Fibroblast of upper back skin (primary cell): ENCODE measurements around the gene KCNQ1OT1.

Source experiments
- DNase-seq: peaks from one replicate; pipeline ENCODE4 v3.0.0-alpha.2; 2013

KCNQ1OT1 gene

DNA sequence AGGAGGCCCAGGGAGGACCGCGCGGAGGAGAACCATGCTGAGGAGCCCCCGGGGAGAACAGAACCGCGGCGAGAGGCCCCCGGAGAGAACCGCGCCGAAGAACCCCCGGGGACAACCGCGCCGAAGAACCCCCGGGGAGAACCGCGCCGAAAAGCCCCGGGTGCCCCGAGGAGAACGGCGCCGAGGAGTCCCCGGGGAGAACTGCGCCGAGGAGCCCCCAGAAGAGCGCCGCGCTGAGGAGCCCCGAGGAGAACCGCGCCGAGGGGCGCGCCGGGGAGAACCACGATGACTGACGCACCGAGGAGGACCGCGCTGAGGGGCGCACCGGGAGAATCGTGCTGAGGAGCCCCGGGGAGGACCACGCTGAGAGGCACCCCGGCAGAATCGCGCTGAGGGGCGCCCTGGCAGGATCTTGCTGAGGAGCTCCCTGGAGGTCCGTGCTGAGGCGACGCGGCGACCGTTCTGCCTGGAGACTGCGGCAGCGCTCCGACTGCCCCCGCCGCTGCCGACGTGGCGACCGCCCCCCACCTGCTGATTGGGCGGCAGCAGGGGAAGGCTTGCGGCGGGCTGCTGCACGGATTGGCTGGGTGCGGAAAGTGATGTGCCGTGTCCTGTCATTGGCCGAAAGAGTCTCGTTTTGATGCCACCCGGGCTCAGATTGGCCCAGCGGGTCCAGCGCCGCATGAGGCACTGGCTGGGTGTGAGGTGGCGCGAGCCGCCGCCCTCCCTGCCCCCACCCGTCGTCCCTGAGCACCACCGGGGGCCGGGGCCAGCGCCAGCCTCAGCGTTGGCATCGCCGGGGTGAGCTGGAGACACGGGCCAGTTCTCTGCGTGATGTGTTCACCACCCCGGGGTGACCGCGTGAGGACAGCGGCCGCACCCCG, at the start of gene KCNQ1OT1:
TSS of gene KCNQ1OT1 (minus strand) at position 464 of the 884 bp plus-strand sequence.
- peak; percentile 94 for DNase-seq

DNA sequence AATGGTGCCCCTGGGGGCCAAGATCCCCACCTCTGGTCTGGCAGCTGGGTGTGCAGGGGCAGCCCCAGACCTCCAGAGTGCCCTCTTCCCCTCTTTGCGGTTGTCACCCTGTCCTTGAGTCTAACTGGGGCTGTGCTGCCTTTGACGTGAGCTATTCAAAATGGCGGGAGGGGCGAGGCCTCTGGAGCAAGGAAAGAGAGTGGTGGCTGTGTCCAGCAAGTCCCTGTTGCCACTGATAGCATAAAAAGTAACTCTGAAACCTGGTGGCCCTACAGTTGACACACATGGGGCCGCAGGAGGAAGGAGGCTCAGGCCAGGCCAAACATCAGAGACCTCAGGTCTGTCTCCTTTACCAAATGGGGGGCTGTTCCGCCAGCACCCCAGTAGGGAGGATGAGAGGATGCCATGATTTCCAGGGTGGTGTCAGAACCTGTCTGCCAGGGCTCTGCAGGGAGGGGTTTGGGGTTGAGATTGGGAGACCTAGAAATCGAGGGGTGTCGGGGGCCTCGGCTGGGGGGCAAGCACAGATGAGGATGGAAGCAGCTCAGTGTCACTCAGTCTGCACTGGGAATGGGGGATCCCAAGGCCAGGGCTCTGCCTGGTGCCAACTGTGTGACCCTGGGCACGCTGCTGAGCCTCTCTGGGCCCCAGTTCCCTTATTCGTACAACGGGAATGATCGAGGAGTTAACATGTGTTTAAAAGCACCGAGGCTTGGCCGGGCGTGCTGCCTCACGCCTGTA, 49.2 kb upstream of the KCNQ1OT1 start:
- no peak for DNase-seq

DNA sequence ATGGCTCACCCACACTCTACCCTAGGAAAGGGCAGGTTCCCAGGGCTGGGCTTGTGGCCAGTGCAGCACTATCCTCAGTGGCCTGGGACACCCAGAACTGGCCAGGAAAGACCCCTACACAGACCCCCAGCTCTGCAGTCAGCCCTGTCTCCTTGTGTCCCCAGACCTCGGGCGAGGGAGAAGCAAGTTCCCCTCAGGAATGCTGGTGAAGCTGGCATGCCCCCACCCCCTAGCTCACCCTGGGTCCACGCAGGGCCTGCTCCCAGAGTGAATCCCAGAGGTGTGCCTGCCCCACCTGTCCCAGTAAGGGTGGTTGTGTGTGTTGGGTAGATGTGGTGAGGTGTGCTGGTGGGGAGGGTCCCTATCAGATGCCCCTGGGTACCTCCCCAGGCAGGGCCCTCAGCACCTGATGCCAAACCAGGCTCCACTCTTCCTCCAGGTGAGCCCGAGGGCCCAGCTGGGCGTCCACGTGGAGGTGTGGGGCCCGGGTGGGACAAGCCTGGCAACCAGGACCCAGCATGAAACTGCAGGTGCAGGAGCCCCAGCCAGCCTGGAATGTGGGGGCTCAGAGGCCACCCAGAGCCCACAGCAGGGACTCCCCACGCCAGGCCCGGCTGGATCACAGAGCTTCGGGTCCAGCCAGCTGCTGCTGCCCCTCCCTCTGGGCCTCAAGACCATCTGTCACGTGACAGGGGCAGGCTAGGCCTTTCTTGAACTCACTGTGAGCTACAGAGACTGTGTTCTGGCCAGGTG, 48.4 kb upstream of the KCNQ1OT1 start:
- no peak for DNase-seq

DNA sequence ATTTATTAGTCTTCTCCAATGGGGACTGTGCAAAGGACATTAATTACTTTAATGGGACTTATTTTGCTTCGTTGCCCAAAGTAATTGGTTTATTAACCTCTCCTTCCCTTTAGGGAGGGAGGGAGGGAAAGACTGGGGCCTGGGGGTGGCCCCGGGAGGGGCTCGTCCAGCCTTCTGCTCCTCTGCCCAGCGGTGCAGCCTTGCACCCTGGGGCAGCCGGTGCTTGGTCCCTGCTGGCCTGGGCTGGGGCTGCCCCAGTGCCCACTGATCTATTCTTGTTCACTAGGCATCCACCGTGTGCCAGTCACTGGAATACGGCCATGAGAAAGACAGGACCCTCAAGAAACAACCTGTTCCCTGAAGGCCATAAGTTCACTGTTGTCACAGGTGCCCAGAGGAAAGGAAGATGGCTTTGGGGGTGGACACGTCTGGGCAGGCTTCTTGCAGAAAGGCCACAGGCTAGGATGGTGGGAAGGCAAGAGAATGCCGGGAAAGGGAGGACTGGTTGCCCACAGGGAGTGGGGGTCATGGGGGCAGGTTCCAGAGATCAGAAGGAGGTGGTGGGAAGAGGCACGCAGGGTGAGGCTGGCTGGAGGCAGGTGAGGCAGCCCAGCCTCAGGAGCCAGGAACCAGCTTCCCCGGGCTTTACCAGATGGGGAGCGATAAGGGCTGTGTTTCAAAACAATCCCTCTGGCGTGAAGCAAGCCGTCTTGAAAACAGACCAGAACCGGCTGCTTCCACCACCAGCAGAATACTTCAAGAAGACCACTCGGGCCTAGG, 47.6 kb upstream of the KCNQ1OT1 start:
- DNase-seq, result no peak

DNA sequence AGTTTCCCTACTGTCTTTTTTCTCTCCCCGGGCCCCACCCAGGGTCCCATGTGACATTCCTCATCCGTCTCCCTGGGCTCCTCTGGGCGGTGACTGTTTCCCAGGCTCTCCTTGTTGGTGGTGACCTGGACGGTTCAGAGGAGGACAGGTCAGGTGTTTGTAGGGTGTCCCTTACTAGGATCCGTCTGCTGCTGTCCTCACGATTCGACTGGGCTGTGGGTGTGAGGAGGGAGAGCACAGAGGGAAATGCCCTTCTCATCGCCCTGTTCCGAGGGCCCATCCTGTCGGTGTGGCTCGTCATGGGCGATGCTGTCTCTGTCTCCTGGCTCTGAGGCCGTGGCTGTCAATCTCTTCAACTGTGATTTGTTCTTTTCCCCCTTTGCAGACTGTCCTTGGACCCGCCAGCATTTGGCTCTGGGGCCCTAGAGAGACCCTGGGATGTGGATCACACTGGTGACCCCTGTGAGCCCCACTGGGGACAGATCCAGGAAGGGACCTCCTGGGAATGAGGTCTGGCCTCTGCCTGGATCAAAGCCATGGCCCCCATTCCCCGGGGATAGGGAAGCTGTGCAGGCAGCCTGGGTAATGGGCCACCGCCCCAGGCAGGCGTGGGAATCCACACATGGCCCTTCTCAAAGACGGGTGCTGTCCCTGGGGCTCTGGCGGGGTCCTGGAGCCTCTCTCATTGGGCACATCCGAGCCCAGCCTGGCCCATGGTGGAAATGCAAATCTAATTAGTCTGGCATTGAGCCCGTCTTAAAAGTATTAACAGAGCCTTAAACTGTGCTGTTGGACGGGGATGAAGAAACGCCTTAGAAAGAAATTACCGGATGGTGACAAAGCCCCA, 46.8 kb upstream of the KCNQ1OT1 start:
- DNase-seq, result no peak

DNA sequence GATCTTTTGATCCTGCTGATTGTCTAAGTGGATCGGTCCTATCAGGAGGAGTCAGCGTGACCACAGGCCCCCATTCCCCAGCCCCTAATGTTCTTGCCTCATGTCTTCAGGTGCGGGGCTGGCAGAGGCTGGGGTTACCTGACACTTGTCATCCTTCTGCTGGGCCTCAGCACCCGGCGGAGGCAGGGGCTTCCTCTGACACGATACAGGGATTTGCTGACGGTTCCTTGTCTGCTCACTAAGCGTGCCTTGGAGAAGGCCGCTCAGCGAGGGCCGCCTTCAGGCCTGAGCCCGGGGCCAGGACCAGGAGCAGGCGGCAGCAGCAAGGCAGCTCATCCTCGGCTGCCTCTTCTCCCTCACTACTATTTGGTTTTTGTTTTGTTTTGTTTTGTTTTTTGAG, 45.7 kb upstream of the KCNQ1OT1 start:
- DNase-seq, result no peak

DNA sequence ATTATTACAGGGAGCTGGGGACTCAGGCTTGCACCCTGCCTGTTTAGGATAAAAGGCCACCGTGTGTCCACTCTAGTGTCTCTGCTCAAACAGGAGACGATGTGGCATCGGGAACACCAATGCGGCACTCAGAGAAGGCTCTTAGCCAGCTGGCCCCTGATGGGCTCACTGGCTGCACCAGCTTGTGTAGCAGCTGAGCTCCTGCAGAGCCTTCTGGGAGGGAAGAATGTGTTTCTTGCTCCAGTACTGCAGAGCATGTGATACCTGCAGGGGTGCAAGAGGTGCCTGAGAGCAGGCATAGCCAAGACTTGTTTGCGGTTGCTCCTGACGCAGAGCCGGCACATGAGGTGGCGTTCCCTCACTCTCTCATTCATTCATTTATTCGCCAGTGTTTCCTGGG, 44.4 kb upstream of the KCNQ1OT1 start:
- no peak for DNase-seq

DNA sequence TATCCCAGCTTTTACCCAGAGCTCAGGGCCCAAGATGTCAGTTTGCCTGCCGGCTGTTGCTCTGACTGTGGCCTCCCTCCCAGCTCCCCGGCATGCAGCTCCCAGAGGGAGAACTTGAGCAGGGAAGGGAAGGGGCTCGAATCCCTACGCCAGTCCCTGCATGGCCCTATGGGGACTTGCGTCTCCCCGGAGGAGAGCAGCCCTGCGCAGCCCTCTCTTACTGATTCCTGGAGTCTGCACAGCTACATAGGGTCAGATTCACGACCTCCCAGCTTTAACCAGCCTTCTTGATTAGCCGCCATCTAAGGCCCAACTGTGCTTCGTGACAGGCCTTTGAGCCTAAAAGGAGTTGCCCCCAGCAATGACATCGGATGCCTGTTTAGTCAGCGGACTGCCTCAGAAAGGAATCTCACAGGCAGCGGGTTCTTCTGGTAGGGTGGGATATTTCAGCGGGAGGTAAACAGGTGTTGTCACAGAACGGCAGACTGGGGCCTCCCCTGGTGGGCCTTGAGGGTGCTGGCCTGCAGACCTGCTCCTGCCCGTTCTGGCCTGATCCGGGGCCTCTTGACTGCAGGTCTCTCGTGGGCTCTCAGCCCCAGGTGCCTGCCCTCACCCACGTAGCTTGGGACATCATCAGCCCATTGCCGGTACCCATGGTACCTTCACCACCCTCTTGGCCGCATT, 43.8 kb upstream of the KCNQ1OT1 start:
- DNase-seq, result no peak

DNA sequence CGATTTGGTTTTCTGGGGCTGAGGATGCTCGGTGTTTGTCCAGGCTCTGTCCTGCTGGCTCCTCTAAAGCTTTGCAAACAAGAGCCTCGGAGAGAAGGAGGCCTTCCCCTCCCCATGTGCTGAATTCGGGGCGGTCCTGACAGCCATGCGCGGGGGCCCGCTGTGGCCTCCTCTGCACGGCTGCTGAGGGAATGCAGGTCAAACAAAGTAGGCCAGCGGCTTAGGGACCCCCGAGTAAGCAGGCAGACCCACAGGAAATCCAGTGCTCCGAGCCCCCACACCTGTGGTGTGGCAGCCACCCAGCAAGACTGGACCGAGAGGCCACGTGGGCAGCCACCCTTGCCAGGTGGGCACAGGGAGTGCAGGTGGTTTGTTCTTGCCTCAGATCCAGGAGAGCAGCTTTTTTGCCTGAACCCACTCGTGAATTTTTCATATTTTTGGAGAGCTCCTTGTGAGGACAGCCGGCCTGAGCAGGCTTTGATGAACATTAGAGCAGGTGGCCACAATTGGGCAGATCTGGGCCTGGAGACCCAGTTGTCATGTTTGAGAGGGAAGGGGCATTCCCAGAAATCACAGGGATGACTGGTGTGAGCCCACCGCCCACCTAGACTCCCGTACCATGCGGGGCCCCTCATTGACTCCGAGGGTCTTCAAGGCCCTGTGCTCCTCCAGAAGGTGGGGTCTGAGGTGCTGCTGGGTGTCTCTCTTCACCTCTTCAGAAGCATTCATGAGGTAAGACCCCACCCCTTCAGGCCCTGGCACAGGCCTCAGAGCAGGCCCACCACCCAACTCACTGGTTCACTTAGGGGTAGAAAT, 43.0 kb upstream of the KCNQ1OT1 start:
- DNase-seq, result no peak

DNA sequence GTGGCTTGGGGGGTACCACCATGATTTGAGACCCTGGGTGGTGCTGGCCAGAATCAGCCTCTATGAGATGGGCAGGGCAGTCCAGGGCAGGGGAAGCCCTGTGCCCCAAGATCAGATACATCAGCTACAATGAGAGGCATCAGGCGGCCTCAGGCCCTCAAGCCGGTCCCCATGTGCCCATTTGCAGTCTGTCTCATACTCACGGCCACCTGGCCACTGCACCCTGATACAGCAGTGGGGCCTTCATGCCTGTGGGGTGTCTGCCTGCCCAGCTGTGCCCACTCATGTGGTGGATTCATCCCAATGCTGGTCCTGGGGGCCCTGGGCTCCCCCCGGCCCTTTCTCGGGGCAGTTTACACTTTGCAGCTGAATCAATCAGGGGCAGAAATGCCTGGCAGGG, 42.4 kb upstream of the KCNQ1OT1 start:
- no peak for DNase-seq

DNA sequence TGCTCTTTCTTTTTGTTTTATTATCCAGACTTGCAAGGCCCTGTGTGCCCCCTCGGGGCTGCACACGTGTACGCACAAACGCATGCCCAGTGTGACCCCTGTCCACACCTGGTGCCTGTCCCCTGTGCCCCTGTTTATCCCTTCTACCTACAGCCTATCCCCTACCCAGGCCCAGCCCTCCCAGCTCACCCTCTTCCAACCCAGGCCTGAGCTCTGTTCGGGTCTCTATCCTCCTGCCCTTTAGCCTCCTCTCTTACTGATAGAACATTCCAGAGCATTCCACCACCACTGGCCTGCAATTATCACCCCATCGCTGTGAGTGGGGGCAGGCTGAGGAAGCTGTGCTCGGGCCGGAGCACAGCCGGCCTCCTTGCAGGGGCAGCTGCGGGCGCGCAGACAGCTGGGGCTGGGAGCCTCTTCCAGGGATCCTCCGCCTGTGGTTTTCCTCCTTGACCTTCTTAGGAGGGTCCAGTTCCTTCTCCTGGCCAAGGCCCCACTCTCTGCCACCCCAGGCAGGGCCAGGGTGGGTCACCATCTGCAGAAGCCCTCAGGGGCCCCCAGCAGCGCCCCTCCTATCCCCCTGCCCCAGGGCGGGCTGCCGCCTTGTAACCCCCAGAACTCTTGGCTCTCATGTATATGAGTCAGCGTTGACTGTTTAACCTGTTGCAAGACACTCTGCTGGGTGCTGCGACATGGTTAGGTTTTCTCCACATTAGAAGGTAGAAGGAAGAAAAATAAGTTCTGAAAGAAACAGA, 41.8 kb upstream of the KCNQ1OT1 start:
- DNase-seq, result peak; percentile 54

DNA sequence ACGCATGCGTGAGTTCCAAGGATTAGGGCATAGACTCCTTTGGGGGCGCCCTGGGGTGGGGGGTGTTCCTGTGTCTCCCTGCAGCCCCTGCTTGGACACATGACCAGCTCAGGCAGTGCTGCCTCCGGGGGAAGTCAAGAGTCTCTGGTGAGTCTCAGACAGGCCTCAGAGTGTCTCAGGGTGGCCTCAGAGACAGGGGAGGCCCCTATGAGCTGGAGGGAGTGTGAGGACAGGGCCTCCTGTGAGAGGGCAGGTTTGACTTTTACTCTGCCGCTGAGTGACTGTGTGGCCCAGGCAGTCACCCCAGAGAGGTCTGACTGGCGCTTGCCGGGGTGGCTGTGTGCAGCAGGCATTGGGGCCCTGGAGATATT, 41.2 kb upstream of the KCNQ1OT1 start:
- no peak for DNase-seq

DNA sequence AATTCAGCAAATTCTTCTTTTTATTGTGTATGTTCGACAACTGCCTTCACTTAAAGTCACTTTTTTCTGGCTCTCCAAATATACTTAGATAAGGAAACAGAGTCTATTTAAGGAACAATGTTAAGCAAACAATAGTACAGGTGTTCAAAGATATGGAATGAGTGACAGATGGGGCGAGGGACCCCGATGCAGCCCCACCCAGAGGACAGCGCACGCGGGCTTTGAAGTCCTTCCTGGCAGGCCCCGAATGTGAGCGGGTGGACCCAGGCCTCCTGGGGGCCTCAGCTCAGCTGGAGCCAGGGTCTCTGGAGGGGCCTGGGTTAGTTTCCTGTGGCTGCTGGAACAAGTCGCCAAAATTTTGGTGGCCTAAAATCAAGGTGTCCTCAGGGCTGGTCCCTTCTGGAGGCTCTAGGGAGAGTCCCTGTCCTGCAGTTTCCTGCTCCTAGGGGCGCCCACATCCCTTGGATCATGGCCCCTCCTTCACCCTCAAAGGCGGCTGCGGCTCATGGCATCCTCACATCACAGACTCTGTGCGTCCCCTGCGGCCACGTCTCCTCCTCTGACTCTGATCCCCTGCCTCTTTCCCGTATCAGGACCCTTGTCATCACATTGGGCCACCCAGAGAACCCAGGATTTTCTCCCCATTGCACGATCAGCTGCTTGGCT, 40.6 kb upstream of the KCNQ1OT1 start:
- no peak for DNase-seq

DNA sequence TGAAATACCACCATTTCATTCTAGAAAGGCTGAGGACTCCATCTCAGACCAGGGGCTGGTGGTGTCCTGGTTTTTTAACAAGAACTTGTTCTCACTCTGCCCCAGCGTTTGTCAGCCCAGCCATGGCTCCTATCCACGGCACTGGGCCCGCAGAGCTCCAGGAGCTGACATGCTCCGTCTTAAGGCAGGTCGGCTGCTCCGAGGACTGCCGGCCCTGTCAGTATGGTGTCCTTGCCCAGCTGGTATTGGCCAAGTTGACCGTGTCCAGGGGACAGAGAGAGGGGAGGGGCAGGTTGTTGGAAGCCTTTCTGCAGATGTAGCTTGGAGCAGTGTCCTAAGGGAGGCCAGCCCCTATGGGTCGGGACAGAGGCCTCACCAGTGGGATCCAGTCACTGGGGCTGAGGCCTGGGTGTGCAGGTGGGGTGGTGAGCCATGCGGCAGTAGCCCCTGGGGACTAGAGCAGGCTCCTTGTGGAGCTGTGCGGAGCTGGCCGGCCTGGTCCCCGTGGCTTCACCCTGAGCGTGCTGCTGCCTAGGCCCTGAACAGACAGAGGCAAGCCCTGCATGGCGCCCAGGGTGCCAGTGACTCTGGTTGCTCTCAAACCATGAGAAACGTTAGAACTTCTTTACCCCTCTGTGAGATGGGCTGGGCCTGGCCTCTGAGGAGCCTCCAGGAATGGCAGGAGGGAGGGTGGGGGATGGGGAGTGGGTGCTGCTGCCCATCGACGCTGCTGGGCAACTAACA, 39.9 kb upstream of the KCNQ1OT1 start:
- DNase-seq, result no peak

DNA sequence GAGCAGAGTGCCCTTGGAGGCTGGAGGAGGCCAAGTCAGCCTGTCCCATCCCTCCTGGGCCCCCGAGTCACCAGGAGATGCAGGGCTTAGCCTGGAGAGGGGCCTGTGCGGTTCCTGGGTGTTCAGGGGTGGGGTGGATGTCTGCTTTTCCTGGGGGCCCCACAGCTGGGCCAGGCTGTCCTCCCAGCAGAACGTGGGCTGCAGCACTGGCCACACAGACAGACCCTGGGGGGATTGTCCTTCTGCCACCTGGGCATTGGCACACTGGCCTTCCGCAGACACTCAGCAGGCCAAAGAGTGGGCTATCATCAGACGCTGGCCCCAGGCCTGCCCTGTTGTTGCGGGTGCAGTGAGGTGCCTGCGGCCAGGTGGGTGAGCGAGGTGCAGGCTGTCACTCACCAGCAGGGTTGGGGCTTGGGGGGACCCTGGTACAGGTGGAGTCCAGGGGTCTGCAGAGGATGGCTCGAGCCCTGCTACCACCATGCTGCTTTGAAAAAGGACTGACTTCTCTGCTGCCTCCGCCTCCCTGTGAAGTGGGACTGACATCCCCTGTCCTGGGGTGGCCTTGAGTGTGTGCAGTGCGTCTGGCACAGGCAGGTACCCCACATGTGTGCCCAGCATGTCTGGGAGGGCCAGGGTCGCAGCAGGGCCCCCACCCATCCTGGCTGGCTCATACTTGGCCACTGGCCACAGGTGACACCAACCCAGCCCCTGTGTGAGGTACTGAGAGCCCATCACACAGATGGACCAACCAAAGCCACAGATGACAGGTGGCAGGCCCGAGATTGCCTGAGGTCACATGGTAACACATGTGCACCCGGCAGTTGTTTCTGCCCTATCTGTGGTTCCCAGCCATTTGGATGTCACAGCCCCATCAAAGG, 39.0 kb upstream of the KCNQ1OT1 start:
- no peak for DNase-seq

DNA sequence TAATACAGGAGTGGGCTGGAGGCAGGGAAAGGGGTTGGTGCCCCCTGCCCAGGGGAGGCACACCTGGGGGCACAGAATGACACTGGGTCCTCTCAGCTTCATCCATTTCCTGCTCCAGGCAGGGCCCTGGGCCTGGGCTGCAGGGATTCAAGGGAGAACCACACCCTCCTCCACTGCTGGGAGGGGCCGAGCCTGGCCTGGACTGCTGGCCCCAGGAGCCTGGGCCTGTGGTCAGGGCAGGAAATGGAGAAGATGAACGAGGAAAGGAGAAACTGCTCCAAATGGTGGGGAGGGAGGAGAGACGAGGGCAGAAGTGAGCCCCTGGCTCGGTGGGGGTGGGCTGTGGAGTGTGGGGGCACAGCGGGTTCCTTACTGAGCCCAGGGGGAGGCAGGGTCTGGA, 38.1 kb upstream of the KCNQ1OT1 start:
- peak; percentile 30 for DNase-seq

DNA sequence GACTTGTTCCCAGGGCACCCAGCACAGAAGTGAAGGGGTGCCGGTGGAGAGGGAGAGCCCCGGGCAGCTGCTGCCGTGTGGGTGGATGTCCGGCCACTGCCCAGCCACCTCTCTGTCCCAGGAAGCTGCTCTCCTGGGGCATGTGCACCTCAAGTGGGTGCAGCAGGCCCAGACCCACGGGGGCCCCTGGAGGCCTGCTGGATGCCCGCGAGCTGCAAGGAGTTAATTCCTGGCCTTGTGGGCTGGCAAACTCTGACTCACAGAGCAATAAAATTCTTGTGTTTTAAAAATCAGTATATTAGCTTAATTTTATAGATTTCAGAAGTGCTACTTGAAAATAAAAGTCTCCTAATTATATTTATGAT, 37.4 kb upstream of the KCNQ1OT1 start:
- DNase-seq, result no peak
